ENCODE results near the gene SLC25A25.
A peak's percentile ranks its signal among the peaks of the same experiment; 100 is the strongest.
"Not testable (repeated sequence)": the region's sequence is repeated elsewhere in the genome, so short reads cannot be mapped to it uniquely, and the experiment has no call there.

Gene SLC25A25

DNA sequence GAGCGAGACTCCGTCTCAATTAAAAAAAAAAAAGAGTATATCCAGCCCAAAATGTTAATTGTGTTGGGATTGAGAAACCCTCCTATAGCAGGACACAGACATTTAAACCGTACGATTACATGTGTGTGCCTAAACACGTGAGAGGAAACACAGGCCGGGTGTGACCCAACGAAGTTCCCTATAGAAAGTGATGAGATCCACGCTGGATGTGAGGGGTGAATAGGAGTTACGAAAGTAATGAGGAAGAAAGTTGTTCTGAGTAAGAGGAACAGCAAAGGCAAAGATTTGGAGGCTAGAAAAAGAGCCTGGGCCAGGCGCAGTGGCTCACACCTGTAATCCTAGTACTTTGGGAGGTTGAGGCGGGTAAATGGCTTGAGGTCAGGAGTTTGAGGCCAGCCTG, 14.5 kb upstream of the SLC25A25 start:
- no peak for DNase-seq

DNA sequence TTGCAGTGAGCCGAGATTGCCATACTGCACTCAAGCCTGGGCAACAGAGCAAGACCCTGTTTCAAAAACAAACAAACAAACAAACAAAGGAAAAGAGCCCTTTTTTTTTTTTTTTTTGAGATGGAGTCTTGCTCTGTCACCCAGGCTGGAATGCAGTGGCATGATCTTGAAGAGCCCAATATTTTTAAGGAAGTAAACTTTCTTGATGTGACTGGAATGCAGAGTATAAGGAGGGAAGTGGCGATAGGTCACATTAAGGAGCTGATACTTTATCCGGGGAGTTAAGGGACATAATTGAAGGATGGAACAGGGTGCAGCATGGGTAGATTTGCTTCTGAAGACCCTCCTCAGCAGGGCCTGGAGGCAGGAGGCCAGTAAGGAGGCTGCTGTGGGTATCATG, 13.9 kb upstream of the SLC25A25 start:
- no peak for DNase-seq

DNA sequence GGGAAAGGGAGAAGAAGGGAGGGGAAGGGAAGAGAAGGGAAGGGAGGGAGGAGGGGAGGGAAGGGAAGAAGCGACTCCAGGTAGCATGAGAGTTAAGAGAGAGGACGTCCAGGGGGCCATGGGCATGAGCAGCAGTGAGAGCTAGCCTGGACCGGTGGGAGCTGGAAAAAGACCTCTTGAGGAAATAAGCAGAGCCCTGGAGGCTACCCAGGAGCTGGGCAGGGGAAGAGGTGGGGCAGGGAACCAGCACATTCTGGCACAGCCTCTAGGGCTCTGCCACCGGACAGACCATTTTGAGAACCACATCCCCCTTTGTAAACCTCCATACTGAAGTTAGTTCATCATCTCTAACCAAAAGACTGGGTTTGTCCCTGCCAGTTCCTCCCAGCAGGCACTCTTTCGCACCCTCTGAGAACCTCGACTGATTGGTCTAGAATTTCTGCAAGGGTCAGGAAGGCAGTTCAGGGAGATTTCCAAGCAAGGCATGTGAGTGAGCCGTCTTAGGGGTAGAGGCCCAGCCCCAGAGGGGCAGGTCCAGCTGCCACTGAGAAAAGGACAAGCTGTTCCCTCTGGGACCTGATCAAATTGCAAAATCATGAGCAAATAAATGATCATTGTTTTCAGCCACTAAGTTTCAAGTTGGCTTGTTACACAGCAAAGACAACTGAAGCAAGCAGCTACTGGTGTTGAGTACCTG, 12.5 kb upstream of the SLC25A25 start:
- peak; percentile 31 for DNase-seq

DNA sequence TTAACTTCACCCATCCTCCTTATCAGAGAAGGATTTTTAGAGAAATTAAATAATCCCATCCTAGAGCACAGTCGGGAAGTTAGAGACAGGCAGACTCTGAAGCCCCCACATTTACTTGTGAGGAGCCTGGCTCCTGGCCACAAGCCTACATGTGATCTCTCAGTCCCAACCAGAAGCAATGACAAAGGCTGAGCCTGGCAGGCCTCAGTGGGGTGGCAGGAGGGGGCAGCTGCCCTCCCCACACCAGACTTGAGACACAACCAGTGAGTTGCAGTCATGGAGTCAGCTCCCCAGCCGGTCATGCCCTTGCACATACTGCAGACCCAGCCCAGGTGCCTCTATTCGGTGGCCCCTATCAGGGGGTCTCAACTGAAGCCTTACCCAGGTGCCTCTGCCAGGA, 11.9 kb upstream of the SLC25A25 start:
- no peak for DNase-seq

DNA sequence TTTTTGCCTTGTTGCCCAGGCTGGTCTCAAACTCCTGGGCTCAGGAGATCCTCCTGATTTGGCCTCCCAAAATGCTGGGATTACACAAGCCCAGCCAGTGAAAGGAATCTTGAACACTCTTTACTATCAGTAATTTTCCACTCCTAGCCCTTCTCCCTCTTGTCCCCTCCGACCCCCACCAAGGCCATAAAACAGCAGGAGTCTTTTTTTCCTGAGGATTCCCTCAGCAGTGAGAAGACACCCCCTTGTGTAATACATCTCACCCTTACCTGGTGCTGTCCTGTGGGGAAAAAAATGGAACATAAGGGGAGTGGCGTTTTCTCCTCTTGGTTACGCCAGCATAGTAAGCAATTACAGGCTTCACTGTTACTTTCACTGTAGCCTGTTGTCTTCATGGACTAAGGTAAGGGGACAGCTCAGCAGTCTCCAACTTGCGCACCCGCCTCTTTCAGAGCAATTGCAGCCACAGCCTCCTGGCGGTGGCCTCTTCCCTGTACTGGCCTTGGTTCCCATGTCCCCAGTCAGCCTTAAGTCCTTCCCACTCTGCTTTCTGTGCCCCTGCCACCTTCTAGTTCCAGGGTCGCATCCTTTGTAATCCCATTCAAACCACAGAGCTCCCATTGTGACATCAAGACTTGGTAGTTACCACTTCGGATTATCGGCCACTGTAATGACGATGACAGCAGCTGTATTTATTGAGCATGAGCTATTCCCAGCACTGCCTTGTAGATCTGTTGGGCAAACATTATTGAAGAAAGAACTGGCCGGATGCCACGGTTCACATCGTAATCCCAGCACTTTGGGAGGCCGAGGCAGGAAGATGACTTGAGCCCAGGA, 10.9 kb upstream of the SLC25A25 start:
- DNase-seq: peak; percentile 47

DNA sequence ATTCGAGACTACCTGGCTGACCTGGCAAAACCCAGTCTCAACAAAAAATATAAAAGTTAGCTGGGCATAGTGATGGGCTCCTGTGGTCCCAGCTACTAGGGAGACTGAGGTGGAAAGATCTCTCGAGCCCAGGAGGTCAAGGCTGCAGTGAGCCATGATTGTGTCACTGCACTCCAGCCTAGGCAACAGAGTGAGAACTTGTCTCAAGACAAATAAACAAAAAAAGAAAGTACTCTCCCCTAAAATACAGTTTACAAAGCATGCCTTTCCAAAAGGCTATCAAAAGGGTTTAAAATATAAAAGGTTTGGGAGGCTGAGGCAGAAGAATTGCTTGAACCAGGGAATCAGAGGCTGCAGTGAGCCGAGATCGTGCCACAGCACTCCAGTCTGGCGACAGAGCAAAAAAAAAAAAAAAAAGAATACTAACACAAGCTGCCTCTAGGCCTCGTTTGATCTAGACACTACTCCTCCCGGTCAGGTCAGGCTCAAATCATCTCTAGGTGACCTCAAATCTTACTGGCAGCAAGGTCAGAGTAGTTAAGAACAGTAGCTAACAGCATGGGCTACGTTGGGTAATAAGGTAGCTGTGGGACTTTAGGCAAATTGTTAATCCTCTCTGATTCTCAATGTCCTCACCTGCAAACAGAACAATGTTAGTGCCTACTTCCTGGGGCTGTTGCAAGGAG, 10.2 kb upstream of the SLC25A25 start:
- DNase-seq: no peak

DNA sequence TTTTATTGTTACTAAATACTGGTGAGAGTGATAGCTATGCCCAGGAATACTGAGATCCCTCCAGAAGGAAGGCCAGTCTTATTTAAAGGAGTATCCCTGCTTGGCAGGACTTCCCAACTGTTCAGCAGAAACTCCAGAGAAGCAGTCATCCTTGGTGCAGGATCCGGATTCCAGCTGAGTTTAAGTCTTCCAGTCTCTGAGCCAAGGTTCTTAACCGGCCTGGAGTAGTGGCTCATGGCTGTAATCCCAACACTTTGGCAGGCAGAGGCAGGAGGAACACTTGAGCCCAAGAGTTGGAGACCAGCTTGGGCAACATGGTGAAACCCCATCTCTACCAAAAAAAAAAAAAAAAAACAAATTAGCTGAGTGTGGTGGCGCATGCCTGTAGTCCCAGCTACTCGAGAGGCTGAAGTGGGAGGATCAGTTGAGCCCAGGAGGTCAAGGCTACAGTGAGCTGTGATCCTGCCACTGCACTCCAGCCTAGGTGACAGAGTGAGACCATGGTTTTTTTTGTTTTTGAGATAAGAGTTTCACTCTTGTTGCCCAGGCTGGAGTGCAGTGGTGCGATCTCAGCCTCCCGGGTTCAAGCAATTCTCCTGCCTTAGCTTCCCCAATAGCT, 8.6 kb upstream of the SLC25A25 start:
- no peak for DNase-seq

DNA sequence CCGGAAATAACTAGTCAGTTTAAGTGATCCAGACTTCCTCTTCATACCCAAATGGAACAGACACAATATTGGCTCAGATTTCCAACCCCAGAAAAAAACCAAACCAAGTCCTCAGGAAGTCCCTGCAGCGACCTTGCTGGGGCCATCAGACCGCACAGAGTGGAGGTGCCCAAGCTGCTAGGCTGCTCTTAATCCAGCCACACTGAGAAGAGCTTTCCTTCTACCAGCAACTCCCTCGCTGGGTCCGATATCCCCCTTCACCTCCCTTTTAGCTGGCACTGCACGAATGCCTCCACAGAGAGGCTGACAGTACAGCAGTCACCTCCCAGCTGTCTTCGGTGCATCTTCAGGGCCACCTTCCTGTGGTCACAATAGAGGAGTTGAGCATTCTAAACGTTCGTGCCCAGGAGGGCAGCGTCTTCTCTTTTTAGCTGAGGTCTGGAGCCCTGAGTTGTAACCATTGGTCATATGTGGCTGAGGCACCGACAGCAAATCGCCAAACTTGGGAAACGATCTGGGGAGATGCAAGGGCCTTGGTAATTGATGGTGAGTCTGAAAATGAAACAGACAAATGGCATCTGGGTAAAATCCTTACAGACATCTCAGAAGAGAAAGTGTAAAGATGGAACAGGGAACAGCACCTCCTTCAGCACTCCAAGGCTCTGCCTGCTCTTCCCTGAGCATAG, 6.6 kb upstream of the SLC25A25 start:
- no peak for DNase-seq

DNA sequence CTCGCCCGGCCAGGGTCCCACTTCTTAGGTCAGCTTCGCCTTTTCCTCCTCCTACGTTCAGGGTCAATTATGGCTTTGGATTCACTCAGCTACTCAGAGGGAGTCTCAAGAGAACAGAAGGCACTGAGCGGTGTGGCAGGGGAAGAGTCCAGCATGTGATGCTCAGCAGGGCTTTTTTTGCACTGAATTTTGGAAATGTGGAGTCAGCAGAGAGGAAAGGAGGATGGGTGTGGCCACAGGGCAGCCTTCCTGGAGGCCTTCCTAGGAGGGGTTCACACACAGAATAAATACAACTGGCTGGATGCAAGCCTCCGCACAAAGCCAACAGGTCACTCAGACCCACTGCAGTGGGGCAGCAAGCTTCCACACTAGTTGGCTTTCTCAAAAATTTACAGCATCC, 5.8 kb upstream of the SLC25A25 start:
- DNase-seq: no peak

DNA sequence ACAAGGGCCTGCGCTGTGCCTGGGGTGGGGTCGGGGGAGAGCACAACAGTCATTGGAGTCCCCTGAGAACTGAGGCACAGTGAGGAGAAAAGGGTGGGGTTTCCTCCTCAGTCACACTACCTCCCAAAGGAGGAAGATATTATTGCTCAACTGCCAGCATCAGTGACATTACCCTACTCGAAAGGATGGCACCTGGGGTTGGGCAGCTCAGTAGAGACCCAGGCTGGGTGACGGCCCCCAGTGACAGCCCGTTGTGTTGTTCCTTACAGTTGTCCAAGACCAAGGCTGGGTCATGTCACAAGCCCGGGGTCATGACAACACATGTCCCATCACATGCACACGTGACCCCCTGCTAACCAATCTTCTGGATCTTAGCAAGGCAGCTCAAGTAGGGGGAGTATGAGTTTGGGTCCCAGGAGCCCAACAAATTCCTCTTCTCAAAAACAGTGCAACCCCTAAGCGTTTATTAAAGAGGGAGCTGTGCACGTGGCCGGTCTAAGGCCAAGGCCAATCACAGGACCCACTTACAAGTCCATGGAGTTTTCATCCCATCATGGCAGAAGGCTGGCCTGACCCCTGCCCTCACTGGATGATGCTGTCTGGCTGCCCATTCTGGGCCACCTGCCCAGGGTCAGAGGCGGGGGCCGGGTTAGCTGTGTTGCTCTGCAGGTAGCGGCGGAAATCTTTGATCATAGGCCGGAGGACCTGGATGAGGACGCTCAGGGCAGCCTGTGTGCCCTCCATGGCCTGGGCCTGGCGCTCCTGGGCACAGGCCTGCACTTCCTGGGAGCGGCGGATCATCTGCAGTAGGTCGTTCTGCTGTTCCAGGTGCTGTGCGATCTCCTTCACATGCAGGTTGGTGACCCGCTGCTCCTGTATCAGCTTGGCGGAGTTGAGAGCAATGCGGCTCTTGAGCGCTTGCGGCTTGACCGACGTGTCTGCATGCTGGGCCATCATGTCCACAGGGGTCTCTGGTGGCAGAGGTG, 4.9 kb upstream of the SLC25A25 start:
- DNase-seq: no peak

DNA sequence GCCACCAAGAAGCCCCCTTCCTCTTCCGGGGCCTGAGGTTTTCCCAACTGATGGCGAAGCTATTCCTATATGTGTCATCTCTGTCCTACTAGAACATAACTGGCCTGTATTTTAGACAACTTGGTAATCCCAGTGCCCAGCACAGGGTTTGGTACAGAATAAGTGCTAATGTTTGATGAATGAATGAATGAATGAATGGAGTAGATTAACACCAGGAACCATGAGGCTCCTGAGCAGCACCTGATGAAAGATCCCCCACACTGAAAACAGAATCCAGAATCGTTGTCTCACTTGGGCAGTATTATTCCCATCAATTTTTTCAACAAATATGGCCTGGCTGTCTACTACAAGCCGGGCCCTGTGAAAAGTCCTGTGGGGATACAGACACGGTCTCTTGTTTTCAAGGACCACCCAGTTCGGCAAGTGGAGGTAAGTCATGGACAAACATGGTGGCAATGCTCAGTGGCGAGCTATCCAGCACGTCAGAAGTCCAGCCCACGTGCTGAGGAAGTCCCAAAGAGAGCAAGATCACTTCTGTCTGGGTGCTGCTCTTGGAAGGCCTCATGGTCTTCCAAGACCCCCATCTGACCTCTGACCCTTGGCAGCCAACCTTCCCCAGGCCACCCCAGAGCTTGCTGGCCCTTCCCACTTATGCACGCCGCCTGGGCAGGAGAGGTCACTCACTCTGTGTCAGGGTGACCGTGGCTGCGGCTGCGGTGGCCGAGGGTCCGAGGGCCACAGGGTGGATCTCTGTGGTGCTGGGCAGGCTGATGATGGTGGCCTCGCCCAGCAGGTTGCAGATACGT, 1.9 kb upstream of the SLC25A25 start:
- peak; percentile 19 for DNase-seq

DNA sequence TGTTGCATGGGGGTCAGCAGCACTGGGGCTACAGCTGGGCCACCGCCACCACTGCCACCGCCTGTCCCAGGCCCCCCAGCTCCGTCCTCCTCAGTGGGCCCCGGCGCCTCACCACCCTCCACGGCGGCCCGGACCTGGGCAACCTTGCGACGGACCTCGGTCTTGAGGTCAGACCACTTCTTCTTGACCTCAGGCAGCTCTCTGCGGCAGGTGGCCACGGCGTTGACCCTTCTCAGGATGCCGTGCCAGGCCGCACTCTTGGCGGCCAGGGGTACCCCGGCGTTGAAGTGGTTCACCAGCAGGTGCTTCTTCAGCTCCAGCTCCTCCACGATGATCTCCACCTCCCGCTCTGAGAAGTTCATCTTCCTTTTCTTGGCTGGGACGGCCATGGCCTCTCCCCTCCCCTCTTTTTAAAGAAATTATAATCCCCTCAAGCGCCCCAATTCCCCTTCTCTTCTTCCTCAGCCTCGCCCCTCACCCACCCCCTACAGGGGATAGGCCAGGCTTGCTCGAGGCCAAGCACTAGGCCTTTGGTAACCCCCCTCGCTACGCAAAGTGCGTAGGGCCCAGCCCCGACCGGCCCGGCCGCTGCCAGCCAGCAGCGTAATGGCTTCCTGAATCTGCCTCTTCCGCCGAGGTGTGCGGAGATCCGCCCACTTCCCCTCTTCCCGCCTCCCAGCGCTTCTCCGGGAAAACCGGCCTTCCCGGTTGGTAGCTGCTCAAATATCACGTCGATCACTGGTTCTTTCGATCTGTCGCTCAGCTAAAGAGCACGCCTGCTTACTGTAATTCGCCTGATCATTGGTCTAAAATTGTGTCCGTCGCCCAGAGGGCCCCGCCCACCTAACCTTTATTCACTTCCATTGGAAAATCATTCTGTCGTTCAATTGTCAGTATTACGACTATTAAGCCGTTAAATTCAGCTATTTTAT, 1.1 kb upstream of the SLC25A25 start, which contains the start of gene NAIF1:
NAIF1 (minus strand) TSS at position 608 of the 932 bp plus-strand sequence; CDS start at position 389, 219 bp downstream.
- peak; percentile 99 for DNase-seq

DNA sequence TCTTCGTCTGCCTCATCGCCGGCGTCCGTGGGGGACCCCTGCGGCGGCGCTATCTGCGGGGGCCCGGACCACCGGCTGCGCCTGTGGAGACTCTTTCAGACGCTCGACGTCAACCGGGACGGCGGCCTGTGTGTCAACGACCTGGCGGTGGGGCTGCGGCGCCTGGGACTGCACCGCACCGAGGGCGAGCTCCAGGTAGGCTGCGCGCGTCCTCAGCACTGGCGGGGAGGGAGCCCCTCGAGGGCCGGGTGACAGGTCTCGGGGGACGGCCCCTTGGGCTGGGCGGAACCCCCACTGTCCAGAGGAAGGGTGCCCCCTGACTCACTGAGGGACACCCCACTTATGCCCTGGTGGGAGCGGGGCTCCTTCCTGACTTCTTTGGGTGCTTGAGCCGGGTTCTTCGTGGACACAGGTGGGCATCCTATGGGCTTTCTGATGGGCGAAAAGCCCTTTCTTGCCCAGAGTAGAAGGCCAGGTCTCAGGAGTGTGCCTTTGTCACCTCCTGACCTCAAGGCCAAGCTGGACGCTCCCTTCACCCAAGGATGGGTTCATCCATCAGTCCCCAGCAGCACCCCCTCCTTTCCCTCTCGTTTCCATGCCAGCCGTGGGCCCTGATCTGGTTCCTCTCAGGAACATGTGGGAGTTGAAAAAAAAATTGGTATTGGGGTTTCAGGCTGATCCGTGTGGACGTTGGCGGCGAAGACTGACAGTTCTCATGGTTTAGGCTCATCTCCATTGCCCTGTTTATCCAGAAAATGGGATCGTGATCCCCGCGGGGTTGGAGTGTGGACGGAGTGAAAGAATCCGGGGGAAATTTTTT, 564 bp downstream of the SLC25A25 start:
- DNase-seq: peak; percentile 61

DNA sequence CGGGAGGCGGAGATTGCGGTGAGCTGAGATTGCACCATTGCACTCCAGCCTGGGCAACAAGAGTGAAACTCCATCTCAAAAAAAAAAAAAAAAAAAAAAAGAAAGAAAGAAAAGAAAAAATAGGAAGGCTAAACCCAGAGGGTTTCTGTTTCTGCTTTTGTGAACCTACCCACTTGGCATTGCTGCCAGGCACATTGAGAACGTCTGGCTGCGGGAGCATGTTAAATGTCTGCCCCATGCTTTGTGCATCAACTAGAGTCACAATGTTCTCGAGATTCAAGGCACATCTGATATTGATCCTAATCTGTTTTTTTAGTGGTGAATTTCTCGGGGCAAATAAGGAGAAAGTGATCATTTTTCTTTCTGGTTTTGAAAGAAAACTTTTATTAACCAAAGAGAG, 2.8 kb downstream of the SLC25A25 start:
- no peak for DNase-seq

DNA sequence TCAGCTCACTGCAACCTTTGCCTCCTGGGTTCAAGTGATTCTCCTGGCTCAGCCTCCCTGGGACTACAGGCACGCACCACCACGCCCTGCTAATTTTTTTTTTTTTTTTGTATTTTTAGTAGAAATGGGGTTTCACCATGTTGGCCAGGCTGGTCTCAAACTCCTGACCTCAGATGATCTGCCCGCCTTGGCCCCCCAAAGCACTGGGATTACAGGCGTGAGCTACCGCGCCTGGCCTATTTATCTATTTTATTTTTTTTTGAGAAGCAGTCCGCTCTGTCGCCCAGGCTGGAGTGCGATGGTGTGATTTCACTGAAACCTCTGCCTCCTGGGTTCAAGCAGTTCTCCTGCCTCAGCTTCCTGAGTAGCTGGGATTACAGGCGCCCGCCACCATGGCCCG, 3.4 kb downstream of the SLC25A25 start:
- not testable (repeated sequence) for DNase-seq

DNA sequence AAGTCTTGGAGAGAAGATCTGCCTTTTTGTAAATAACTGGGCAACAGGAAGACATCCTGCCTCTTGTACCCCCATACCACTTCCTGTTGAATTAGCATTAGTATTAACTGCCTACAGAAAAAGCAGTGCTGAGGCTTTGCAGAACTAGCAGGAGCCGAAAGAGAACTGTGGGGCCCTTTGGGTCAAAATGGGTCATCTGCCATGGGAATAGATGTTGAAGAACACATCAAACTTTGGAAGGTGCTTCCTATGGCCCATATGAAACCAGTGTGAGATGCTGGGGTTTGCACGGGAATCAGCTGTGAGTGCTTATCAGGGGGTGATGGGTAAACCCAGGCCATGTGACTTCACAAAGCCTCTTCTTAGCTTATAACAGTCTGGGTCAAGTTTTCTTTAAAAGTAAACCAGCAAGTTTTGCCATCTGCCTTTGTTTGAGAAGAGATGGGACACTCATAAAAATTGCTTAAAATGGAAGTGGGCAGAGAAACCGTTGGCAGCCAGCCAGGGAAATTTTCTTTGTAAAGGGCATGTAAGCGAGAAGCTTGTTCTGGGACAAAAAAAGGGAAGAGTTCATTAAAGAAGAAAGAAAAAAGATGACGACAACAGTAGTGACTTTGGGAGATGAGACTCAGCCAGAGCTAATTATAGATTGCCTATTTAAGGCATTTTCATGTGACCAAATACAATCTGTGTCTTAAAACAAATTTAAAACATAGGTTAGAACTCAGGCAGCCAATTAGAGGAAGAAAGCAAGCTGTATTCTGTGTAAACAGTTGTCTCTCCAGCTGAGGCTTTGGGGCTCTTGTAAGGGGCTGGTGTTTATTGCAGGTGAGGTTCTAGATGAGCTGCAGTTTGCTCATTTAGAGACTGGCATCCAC, 4.4 kb downstream of the SLC25A25 start:
- peak; percentile 24 for DNase-seq

DNA sequence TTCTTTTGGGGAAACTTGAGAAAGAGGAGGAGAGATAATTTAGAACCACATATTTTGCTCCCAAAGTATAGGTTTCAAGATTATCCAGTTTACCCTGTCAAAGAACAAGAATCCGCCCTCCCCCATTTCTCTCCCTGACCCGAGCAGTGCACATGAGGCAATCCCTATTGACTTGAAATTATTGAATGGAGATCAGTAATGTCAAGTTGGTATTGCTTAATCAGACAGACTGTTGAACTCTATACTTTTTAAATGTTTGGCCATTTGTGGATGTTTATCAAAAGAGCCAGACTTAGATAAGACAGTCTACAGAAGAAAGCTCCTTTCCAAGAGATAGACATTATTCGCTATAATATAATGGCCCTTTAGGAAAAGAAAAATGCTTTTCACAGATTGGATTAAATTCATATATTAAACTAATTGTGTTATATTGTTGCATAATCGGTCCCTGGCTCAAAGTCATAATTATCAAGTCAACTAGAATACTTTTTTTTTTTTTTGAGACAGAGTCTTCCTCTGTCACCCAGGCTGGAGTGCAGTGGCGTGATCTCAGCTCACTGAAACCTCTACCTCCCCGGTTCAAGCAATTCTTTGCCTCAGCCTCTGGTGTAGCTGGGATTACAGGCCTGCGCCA, 5.3 kb downstream of the SLC25A25 start:
- no peak for DNase-seq
